LNCAP (cell line): ENCODE results near the gene BLNK.

Experiments
- TF ChIP-seq, protein P1 (sequence below): fragments of 450-650 bp; IDR thresholded peaks from 2 replicates; pipeline ENCODE4 v1.5.1; 2017; ENCODE audit warnings: mild to moderate bottlenecking

Gene BLNK

DNA sequence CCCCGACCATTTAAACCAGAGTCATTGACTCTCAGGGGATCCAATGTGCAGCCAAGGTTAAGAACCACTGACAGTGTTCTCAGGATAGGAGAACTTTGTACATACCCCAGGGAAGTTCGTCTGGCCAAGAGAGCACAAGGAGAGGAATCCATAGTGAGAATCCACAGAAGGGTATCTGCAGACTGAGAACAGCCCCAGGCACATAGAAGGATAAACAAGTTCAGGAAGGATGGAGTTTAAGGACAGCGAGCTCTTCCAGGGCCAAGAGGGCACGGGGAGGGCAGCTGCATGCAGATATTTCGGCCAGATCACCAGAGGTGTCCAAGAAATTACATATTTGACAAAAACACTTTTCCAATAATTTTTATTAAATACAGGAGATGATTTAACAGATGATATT is 16.4 kb downstream of the BLNK start:
- TF ChIP-seq, protein P1, sequence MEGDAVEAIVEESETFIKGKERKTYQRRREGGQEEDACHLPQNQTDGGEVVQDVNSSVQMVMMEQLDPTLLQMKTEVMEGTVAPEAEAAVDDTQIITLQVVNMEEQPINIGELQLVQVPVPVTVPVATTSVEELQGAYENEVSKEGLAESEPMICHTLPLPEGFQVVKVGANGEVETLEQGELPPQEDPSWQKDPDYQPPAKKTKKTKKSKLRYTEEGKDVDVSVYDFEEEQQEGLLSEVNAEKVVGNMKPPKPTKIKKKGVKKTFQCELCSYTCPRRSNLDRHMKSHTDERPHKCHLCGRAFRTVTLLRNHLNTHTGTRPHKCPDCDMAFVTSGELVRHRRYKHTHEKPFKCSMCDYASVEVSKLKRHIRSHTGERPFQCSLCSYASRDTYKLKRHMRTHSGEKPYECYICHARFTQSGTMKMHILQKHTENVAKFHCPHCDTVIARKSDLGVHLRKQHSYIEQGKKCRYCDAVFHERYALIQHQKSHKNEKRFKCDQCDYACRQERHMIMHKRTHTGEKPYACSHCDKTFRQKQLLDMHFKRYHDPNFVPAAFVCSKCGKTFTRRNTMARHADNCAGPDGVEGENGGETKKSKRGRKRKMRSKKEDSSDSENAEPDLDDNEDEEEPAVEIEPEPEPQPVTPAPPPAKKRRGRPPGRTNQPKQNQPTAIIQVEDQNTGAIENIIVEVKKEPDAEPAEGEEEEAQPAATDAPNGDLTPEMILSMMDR = no peak

DNA sequence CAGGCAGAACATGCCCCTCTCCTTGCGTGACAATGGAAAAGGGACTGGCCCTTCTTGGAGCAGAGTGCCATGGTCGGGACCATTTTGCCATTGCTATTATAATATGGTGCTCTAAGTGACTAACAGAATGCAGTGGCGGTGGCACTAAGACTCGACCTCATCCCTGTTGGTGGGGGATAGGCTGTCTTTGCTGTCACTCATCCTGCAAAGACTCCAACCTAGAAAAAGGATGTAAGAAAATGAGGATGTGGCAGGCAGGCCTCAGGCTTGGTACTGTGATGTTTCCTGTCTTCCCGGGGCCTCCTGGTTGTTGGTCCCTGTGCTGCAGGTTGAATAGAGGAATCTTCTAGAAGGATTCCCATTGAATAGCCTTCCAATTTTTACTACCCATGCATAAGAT is 18.6 kb downstream of the BLNK start:
- TF ChIP-seq, protein P1 = no peak

DNA sequence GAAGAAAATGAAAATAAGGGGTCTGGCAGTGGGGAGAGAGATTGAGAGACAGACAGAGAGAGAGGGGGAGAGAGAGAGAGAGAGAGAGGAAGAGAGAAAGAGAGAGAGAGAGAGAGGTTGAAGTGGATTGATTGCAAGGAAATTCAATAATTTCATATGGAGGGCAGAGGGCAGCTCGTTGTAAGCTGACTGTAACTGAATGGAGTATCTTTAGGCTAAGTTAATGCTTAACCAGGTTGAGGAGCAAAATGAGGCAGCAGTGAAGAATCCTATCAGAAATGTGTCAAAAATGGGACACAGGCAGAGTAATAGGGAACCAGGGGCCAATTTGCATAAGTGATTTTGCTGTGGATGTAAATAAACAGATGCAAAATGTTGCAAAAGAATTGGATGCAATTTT is 21.0 kb downstream of the BLNK start:
- TF ChIP-seq, protein P1 = no peak

DNA sequence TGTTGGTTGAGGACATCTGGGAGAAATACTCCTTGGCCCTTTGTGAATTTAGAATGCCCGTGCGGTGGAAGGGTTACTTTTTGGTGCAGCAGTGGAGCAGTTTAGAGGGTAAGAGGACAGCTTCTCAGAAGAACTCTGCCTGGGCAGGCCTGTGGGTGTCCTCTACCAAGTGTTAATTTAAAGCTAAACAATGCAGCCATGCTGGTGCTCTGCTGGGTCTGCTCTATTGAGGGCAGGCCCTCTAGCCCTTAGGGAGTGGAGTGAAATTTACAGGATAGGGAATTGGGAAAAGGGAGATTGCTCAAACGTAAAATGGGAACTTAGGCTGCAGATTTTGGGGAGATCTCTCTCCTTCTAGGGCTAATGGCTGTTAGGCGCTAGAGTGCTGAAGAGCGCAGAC is 22.1 kb downstream of the BLNK start:
- TF ChIP-seq, protein P1 = no peak

DNA sequence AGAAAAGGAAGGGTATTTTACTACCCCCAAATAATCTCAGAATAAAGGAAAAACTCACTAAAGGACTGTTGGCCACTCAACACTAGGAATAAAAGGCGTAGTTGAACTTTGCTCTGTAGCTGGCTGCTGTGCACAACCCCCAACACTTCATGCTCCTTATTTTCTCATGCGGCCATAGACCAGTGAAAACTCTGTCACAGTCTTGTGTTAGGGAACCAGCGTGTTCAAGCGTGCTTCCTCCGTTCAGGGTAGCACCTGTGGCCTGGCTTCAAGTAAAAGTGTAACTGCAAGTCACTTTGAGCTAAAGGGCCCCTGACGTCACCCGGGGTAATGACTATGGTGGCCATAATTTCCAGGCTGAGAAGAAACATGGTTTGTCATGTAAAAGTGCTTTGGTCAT is 27.0 kb downstream of the BLNK start:
- TF ChIP-seq, protein P1 = no peak

DNA sequence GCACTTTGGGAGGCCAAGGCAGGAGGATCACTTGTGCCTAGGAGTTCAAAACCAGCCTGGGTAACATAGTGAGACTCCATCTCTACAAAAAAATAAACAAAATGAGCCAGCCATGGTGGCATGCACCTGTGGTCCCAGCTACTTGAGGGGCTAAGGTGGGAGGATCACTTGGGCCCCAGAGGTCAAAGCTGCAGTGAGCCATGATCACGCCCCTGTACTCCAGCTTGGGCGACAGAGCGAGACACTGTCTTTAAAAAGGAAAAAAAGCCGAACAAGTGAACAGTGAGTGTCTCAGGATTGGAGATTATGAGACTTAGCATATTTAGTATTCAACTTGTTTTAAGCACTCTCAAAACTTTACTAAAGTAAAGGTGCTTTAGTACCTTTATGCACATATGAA is 28.1 kb downstream of the BLNK start:
- TF ChIP-seq, protein P1 = no peak

DNA sequence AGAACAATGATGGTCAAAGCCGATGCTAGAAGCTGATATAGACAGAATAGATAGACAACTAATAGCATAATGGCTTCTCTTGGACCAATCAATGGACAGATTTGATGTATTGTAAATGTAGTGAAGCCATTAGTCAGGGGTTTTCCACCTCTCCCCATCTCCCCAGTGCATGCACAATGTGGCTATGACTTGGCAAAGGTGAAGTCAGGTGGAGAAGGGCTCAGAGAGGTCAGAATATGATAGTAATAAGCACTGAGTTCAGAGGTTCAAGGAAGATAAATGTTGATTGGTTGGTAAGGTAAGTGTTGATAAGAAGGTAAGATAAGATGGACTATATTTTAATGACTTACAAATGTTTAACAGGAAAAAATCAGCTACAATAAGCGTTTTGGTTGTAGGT is 28.5 kb downstream of the BLNK start:
- TF ChIP-seq, protein P1 = no peak
